ENCODE results near the gene NIT1.

NIT1 gene

GRCh38 chr1:161159913-161160243, 42.0 kb downstream of the NIT1 start:
- in situ Hi-C loops (cut with MboI; ENCODE audit: low pct_unique_long_range_greater_than_20kb, low sequenced_read_pairs, unreplicated experiment) = no loop called here
- TF ChIP-seq CTCF (IDR thresholded peaks at IDR 0.05; ENCODE audit: extremely low read depth, insufficient read depth, missing control alignments) = no peak
- no peak for DNase-seq (ENCODE audit: low spot score)

- no peak for TF ChIP-seq CTCF (IDR thresholded peaks at IDR 0.05; ENCODE audit: extremely low read depth, insufficient read depth, missing control alignments)
- in situ Hi-C loops (cut with MboI; ENCODE audit: low pct_unique_long_range_greater_than_20kb, low sequenced_read_pairs, unreplicated experiment) = no loop called here
- DNase-seq (ENCODE audit: low spot score) = no peak
These were observed 42.8 kb downstream of the NIT1 start for GRCh38 chr1:161160671-161161145.

GRCh38 chr1:161161652-161162051, 43.7 kb downstream of the NIT1 start:
- in situ Hi-C loops (cut with MboI; ENCODE audit: low pct_unique_long_range_greater_than_20kb, low sequenced_read_pairs, unreplicated experiment) = no loop called here
- DNase-seq (ENCODE audit: low spot score) = no peak
- no peak for TF ChIP-seq CTCF (IDR thresholded peaks at IDR 0.05; ENCODE audit: extremely low read depth, insufficient read depth, missing control alignments)

GRCh38 chr1:161162052-161162451, 44.1 kb downstream of the NIT1 start:
- in situ Hi-C loops (cut with MboI; ENCODE audit: low pct_unique_long_range_greater_than_20kb, low sequenced_read_pairs, unreplicated experiment) = no loop called here
- no peak for TF ChIP-seq CTCF (IDR thresholded peaks at IDR 0.05; ENCODE audit: extremely low read depth, insufficient read depth, missing control alignments)

GRCh38 chr1:161162806-161163205, 44.9 kb downstream of the NIT1 start:
- in situ Hi-C loops (cut with MboI; ENCODE audit: low pct_unique_long_range_greater_than_20kb, low sequenced_read_pairs, unreplicated experiment) = no loop called here
- TF ChIP-seq CTCF (IDR thresholded peaks at IDR 0.05; ENCODE audit: extremely low read depth, insufficient read depth, missing control alignments) = no peak
- DNase-seq (ENCODE audit: low spot score) = no peak

More at GRCh38 chr1:161162052-161162451, 44.1 kb downstream of the NIT1 start:
- no peak for DNase-seq (ENCODE audit: low spot score)

- in situ Hi-C loops (cut with MboI; ENCODE audit: low pct_unique_long_range_greater_than_20kb, low sequenced_read_pairs, unreplicated experiment) = no loop called here
- DNase-seq (ENCODE audit: low spot score) = no peak
- TF ChIP-seq CTCF (IDR thresholded peaks at IDR 0.05; ENCODE audit: extremely low read depth, insufficient read depth, missing control alignments) = no peak
These were observed 45.9 kb downstream of the NIT1 start for GRCh38 chr1:161163793-161164192.

All from GM13977 (cell line).